Iris pigment epithelial cell (primary cell): ENCODE measurements around the gene CUL1.
"Not testable (repeated sequence)": the region's sequence is repeated elsewhere in the genome, so short reads cannot be mapped to it uniquely, and the experiment has no call there.

Experiments used
- DNase-seq: peaks from one replicate; pipeline ENCODE4 v3.0.0-alpha.2; 2011; ENCODE audit warnings: low read depth

Gene CUL1

DNA sequence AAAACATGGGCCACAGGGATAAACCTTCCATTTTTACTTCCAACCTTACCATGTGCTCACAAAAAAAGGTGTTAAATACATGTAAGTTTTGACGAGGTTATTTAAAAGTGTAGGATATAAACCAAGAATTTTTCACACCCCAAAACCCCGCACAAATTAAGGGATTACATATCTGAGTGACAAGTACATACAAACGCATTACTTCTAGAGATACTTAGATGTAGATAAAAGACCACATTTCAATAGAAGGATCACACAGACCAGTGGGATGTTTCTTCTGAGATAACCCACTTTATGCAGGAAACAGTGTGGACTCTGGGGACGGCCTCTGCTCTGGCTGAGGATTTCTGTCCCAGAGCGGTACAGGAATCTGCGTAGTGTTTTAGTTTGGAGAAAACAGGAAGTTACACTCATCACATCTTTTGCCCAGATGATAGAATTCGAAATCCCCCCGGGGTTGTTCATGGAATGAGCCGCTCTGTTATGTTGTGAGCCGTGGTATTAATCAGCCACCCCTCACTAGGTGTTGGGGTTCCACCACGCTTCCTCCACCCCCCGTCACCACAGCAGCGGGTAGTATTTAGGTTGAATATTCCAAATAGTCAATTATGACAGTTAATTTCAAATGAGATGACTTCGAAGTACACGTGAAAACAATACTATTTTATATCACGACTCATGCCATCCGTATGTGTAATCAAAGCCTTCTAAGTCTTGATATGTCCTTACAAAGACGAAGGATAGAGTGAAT is 1.3 kb upstream of the CUL1 start:
- peak; percentile 63 for DNase-seq

DNA sequence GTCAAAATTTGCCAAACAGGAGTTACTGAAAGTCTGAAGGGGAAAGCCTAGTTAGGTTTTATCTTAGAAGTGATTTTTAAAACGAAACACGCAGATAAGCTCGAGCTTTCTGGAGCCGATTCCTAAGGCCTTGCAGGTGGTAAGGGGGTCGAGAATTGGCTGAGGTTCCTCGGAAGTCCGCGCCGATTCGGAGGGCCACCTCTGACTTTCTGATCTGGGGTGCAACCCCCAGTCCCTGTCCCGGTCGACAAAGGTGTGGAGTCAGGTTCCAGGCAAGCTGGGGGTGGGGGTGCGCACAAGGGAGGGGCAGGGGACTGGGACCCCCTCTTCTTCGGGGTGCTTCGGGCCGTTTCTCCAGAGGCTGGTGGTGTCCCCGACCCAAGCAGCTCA is 701 bp upstream of the CUL1 start:
- no peak for DNase-seq

GRCh38 chr7:148699024-148699781 is 500 bp downstream of the CUL1 start:
- DNase-seq, result peak; percentile 63

GRCh38 chr7:148699782-148700629 is 1.3 kb downstream of the CUL1 start:
- DNase-seq, result peak; percentile 36

DNA sequence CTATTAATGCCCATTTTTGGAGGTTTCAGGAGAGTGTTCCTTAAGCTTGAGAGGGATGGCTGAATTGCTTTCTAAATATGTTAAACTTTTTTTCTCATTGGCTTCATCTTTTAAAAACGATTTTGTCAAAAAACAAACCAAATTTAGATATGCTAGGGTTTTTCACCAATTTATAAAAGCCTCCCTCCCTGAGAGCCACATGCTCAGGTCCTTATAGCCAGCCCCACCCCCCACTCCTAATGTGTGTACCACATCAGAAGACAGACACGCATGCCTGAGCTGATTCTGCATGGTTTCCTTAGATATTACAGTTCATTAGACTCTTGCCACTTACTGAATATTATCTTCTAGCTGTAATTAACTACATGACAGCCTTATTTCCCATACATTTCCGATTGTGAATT is 2.0 kb downstream of the CUL1 start:
- DNase-seq, result peak; percentile 65

DNA sequence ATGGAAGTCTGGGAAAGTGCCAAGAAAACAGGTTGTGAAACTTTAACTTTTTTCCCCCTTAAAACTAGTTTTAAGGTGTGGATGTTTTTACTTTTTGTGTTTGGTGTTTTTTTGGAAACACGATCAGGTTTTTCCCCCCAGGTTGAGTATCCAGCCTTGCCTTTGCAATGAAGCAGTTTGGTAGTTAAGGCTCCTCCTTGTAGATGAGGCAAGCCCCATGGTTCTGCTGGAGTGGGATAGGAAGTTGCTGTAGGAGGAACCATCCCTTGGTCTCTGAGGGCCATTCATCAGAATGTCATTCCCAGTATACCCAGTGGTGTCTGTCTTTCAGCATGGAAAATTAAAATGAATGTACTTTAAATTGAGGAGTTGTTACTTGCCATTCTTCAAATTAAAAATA is 2.7 kb downstream of the CUL1 start:
- DNase-seq, result peak; percentile 36

DNA sequence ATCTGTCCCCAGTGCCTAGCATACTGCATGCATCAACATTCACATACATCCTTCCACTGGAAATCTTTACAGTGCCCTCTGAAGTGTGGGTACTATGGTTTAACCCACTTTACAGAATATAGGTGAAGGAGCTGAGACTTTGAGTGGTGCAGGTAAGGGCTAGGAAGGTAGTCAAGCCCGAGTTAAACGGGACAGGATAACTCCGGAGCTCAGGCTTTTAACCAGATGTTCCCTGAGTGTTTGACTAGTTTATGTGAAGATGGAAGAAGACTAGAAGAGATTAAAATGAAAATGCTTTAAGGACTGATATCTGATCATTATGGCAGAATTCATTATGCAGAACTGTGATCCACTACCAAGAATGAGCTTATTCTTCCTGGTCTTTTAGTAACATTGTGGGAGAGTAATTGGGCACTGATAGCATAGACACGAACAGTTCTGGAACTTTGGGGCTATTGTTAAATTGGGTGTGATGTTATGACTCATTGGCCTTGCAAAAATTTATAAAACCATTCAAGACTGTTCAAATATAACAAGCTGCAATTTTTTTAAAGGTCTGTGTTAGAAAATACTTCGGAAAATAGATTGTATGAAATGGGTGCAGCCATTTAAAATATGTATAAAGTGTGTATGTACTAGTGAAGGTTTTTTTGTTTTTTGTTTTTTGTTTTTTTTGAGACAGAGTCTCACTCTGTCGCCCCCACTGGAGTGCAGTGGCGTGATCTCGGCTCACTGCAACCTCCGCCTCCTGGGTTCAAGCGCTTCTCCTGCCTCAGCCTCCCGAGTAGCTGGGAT is 4.4 kb downstream of the CUL1 start:
- DNase-seq, result no peak

DNA sequence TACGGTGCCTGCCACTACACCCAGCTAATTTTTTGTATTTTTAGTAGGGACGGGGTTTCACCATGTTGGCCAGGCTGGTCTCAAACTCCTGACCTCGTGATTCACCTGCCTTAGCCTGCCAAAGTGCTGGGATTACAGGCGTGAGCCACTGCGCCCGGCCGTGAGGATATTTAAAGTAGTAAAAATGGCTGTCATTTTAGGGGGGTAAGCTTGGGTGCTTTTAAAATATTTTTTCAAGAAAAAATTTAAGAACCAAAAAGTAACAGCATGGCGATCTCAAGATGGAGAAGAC is 4.9 kb downstream of the CUL1 start:
- not testable (repeated sequence) for DNase-seq

DNA sequence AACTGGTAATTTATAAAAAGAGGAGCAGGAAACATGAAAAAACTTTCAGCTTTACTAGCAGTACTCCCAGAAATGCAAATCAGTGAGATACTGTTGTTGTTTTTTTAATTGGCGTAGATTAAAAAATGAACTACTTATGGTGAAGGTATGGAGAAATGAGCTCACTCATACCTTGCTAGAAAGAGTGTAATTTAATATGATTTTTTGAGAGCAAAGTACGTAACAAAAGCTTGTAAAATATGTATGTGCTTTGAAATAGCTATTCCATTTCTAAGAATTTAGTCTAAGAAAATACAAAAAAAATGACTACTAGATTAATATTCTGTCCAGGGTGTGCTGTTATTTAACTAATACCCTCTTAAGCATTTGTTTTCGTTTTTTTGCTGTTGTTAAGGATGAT is 5.5 kb downstream of the CUL1 start:
- DNase-seq, result no peak

DNA sequence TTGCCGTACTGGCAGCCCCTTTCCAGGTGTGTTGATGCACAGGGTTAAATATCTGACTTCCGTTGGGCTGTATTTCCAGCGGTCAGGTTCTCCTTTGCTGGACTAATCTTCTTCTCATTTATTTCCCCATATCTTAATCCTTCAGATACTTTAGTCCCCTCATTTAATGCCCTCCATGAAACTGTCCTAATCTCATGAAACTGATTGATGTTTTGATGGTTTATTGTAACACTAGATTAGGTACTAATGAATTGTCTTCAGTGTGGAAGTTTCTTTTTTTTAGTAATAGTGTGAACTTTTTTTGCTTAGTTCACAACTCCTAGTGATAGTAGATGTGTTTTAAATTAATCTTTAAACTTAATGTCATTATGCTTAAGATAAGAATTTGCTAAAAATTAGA is 6.3 kb downstream of the CUL1 start:
- DNase-seq, result no peak

GRCh38 chr7:148706368-148706767 is 7.7 kb downstream of the CUL1 start:
- no peak for DNase-seq

GRCh38 chr7:148708026-148708885 is 9.6 kb downstream of the CUL1 start:
- DNase-seq, result peak; percentile 24

GRCh38 chr7:148709014-148709413 is 10.3 kb downstream of the CUL1 start:
- no peak for DNase-seq

DNA sequence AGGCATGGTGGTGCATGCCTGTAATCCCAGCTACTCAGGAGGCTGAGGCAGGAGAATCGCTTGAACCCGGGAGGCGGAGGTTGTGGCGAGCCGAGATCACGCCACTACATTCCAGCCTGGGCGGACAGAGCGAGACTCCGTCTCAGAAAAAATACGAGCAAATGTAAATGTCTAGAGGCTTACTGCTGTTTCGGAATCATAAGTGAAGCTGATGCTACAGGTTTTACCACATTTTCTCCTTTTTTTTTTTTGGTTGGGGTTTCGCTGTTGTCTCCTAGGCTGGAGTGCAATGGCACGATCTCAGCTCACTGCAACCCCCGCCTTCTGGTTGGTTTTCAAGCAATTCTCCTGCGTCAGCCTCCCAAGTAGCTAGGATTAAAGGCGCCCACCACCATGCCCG is 11.7 kb downstream of the CUL1 start:
- not testable (repeated sequence) for DNase-seq

DNA sequence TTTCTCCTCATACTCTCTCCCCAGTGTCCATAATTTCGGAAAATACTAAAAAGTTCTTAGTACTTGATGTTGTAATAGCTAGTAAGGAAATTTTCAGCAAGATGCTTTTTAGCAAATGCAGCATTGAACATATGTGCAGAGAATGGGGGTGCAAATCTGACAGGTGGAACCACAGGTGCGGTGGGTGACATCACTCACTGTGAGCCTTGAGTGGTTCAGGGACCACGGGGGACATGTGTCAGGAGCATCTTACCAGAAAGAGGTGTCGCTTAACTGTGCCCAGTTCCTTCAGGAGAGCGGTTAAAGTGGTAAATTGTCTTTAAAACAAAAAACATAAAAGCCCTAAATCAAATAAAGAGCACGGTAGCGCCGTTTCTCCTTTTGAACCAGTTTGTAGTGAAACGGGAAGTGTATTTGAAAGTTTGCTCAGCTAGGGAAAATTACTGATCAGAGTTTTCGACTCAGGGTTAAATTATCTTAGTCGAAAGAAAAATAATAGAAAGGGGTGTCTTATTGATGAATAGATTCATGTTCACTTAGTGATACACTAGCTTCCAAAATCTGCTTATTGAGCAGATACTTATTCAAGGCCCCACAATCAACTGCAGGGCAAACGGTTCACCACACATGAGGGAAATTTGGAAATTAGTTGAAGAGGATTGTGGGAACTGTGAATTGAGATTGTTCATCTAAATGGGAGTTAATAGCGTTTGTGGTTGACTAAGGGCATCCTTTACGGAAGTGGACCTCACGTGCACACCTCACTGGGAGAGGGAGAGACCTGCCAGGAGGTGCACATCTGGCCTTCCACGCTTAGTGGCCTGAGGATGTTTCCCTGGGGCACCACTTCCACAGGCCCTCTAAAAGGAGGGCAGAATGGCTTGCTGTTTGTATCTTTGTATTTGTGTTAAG is 12.7 kb downstream of the CUL1 start:
- no peak for DNase-seq

GRCh38 chr7:148712678-148713329 is 14.1 kb downstream of the CUL1 start:
- no peak for DNase-seq

GRCh38 chr7:148714498-148714897 is 15.8 kb downstream of the CUL1 start:
- DNase-seq, result no peak

GRCh38 chr7:148715027-148715426 is 16.3 kb downstream of the CUL1 start:
- no peak for DNase-seq

DNA sequence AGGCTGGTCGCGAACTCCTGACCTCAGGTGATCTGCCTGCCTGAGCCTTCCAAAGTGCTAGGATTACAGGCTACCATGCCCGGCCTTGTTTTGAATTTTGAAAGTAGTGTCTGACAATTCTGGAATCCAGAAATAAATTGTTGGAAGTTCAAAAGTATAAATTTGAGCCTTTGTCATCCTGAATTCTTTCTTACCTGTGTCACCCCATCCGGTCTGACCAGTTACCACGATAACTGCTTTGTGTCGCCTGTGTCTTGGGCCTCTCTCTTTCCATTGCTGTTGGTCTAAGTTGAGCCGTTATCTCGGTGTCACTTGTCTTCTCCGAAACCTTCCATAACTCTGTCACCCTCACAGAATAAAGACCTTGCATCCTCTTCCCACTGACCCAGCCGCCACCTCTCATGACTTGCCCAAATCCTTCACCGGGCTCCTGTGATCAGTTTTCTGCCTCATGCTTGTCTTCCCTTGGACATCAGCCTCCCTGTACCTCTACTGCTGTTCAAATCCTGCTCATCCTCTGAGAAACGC is 18.6 kb downstream of the CUL1 start:
- no peak for DNase-seq
